Transverse colon (tissue), 4 donors: Measurements from ENCODE around the gene HELZ. TPM values are rescaled to one million over a fixed set of nuclear protein-coding genes. Genes with fewer than 3 reads are reported as not detected.
A peak's percentile ranks its signal among the peaks of the same experiment; 100 is the strongest.

ENCODE experiments used
- DNase-seq: peaks from one replicate; pipeline ENCODE4 v3.0.0-alpha.2; 2019
- H3K27ac ChIP-seq, 4 donors: fragments of 200-600 bp; sonication (generic); 2 replicates each; pipeline ENCODE4 v1.5.1; 2016 to 2018; ENCODE audit warnings: inconsistent platforms in 4 of 4
- H3K27me3 ChIP-seq: fragments of 200-600 bp; sonication (generic); 2 replicates; pipeline ENCODE4 v1.5.1; 2017; ENCODE audit warnings: inconsistent platforms
- H3K36me3 ChIP-seq, 4 donors: fragments of 200-600 bp; sonication (generic); 2 replicates each; pipeline ENCODE4 v1.5.1; 2017 to 2019; ENCODE audit warnings: inconsistent platforms in 4 of 4
- H3K4me1 ChIP-seq, 4 donors: fragments of 200-600 bp; sonication (generic); 2 replicates each; pipeline ENCODE4 v1.5.1; 2017 to 2020; ENCODE audit warnings: inconsistent platforms in 4 of 4
- H3K4me3 ChIP-seq, 4 donors: fragments of 200-600 bp; sonication (generic); 1 replicate in 1 of 4; 2 replicates in 3 of 4; pipeline versions ENCODE4 v1.5.1 to v1.6.1; 2017 to 2019; ENCODE audit warnings: inconsistent platforms in 4 of 4
- H3K9me3 ChIP-seq, 2 donors: fragments of 200-600 bp; sonication (generic); 2 replicates each; pipeline ENCODE4 v1.5.1; 2017 to 2019; ENCODE audit warnings: inconsistent platforms in 2 of 2
- CTCF ChIP-seq, 5 experiments: fragments of 200-600 bp in 3 of 5; fragments of 450-650 bp in 2 of 5; sonication (generic) in 3 of 5; IDR thresholded peaks; 1 replicate in 2 of 5; 2 replicates in 3 of 5; pipeline ENCODE4 v1.5.1; 2016 to 2017; ENCODE audit warnings: antibody characterized with exemption in 5 of 5, inconsistent platforms in 3 of 5, mild to moderate bottlenecking in 2 of 5, moderate library complexity in 1 of 5
- EP300 ChIP-seq: sonication (generic); formaldehyde crosslinking; IDR thresholded peaks from one replicate; pipeline ENCODE4 v1.6.1; 2017; ENCODE audit warnings: antibody characterized with exemption, low read depth
- POLR2A ChIP-seq: fragments of 450-650 bp; IDR thresholded peaks from one replicate; pipeline ENCODE4 v1.6.1; 2016; ENCODE audit warnings: antibody characterized with exemption, mild to moderate bottlenecking, moderate library complexity
- POLR2AphosphoS5 ChIP-seq, 3 donors: sonication (generic); formaldehyde crosslinking; IDR thresholded peaks; one replicate each; pipeline ENCODE4 v1.6.1; 2016; ENCODE audit warnings: antibody characterized with exemption in 3 of 3
- WGBS, 2 donors: methylation state at CpG; one replicate each; pipeline ENCODE4 v1.1.5; 2018; ENCODE audit warnings: low coverage in 1 of 2; 5-methylcytosine and 5-hydroxymethylcytosine counted together
- in situ Hi-C, 4 donors: fragments of 200-750 bp; cut with MboI; loops; one replicate each; pipeline versions ENCODE4 v1.15.0 to v1.15.1; 2017; ENCODE audit warnings: low sequenced_read_pairs in 3 of 4, low pct_ligation_motif_present in 1 of 4, low pct_unique_long_range_greater_than_20kb in 1 of 4
- intact Hi-C: fragments of 100-400 bp; cut with DNase I; formaldehyde crosslinking; loops from one replicate; pipeline ENCODE4 v1.15.1; 2023; ENCODE audit warnings: low total_unique reads
- total RNA-seq, 4 donors: library from RNA; depleted of rRNA; stranded (reverse); fragments of >200 nt; gene quantifications; one replicate each; pipeline ENCODE4 v1.1.0, GENCODE V29; 2016

The HELZ gene
- total RNA-seq, 4 donors from 2014 or later: 31.8 to 126 (median 56.0) TPM

GRCh38 chr17:67243284-67243683, 1.7 kb downstream of the HELZ start:
- TF ChIP-seq EP300: no peak
- no peak for TF ChIP-seq POLR2AphosphoS5 (IDR thresholded peaks at IDR 0.05)
- TF ChIP-seq CTCF (IDR thresholded peaks at IDR 0.05): no peak
- no peak for TF ChIP-seq POLR2A
- no peak for DNase-seq
- Histone ChIP-seq H3K4me3 (peak overlapping the region in 2 of 4 donors; percentile 93 to 100), H3K4me1 (peaks cover 3 to 56% (median 35%) of the 10 kb centered on the region in 4 donors), H3K9me3 (no peaks in the 10 kb centered on the region), H3K27me3 (no peaks in the 10 kb centered on the region), H3K27ac (no peak overlapping the region), H3K36me3 (peaks cover 0 to 10% (median 2%) of the 10 kb centered on the region in 4 donors)
- intact Hi-C loops: no loop called here
- in situ Hi-C loops: no loop called here
- WGBS, 2 donors: 76 to 77% methylated on average over 5 of the region's 5 CpGs

- Histone ChIP-seq H3K36me3 (peaks cover 0 to 24% (median 8%) of the 10 kb centered on the region in 4 donors), H3K27me3 (no peaks in the 10 kb centered on the region), H3K4me1 (peaks cover 3 to 49% (median 34%) of the 10 kb centered on the region in 4 donors), H3K9me3 (no peaks in the 10 kb centered on the region), H3K4me3 (no peak overlapping the region), H3K27ac (no peak overlapping the region)
- DNase-seq: no peak
- in situ Hi-C loops: no loop called here
- intact Hi-C loops: no loop called here
- 81 to 90% methylated on average over 2 to 7 of the region's 7 CpGs for WGBS, 2 donors
- no peak for TF ChIP-seq CTCF (IDR thresholded peaks at IDR 0.05)
- TF ChIP-seq POLR2AphosphoS5 (IDR thresholded peaks at IDR 0.05): no peak
- TF ChIP-seq POLR2A: no peak
- no peak for TF ChIP-seq EP300
Observed at GRCh38 chr17:67241719-67242341, 3.2 kb downstream of the HELZ start.

- no peak for DNase-seq
- in situ Hi-C loops: no loop called here
- Histone ChIP-seq H3K27me3 (no peaks in the 10 kb centered on the region), H3K4me1 (peaks cover 3 to 41% (median 29%) of the 10 kb centered on the region in 4 donors), H3K27ac (no peak overlapping the region), H3K36me3 (peaks cover 0 to 26% (median 12%) of the 10 kb centered on the region in 4 donors), H3K4me3 (no peak overlapping the region), H3K9me3 (no peaks in the 10 kb centered on the region)
- WGBS, 2 donors: 74 to 82% methylated on average over 3 of the region's 3 CpGs
- intact Hi-C loops: no loop called here
- TF ChIP-seq POLR2AphosphoS5 (IDR thresholded peaks at IDR 0.05): no peak
Observed at GRCh38 chr17:67239597-67239996, 5.4 kb downstream of the HELZ start.

- DNase-seq: no peak
- Histone ChIP-seq H3K4me3 (no peak overlapping the region), H3K4me1 (peaks cover 3 to 37% (median 26%) of the 10 kb centered on the region in 4 donors), H3K27me3 (no peaks in the 10 kb centered on the region), H3K36me3 (peaks cover 0 to 26% (median 12%) of the 10 kb centered on the region in 4 donors), H3K27ac (no peak overlapping the region), H3K9me3 (no peaks in the 10 kb centered on the region)
- intact Hi-C loops (no loop called here), in situ Hi-C loops (no loop called here)
- TF ChIP-seq CTCF (IDR thresholded peaks at IDR 0.05) (no peak), EP300 (no peak), POLR2A (no peak), POLR2AphosphoS5 (IDR thresholded peaks at IDR 0.05) (no peak)
- WGBS, 2 donors: 92 to 100% methylated on average over 3 to 5 of the region's 5 CpGs
Observed at GRCh38 chr17:67238991-67239390, 6.0 kb downstream of the HELZ start.
